BLaER1 treated with 17β-estradiol and CSF1 and Interleukin-3, amounts not matched to agents 10 nM and 100 nM (cell line): ENCODE data around the gene CSNK1G1.

Experiments
- H3K27ac ChIP-seq, 11 experiments: shearing (Covaris generic); formaldehyde crosslinking; 2 replicates each; pipeline ENCODE4 v1.8.1; 2022
- H3K27me3 ChIP-seq, 11 experiments: shearing (Covaris generic); formaldehyde crosslinking; 2 replicates each; pipeline ENCODE4 v1.8.1; 2022
- H3K36me3 ChIP-seq, 11 experiments: shearing (Covaris generic); formaldehyde crosslinking; 2 replicates each; pipeline ENCODE4 v1.8.1; 2022
- H3K4me1 ChIP-seq, 10 experiments: shearing (Covaris generic); formaldehyde crosslinking; 2 replicates each; pipeline ENCODE4 v1.8.1; 2022
- H3K4me2 ChIP-seq, 11 experiments: shearing (Covaris generic); formaldehyde crosslinking; 2 replicates each; pipeline ENCODE4 v1.8.1; 2022
- H3K4me3 ChIP-seq, 10 experiments: shearing (Covaris generic); formaldehyde crosslinking; 2 replicates each; pipeline ENCODE4 v1.8.1; 2022
- H3K9ac ChIP-seq, 11 experiments: shearing (Covaris generic); formaldehyde crosslinking; 2 replicates each; pipeline ENCODE4 v1.8.1; 2022
- H3K9me3 ChIP-seq, 11 experiments: shearing (Covaris generic); formaldehyde crosslinking; replicated peaks in 1 of 11; 2 replicates each; pipeline ENCODE4 v1.8.1; 2022
- H4K20me1 ChIP-seq, 11 experiments: shearing (Covaris generic); formaldehyde crosslinking; 2 replicates each; pipeline ENCODE4 v1.8.1; 2022
- Cebpa-rat ChIP-seq, 11 experiments: shearing (Covaris generic); IDR thresholded peaks; 2 replicates each; pipeline ENCODE4 v1.8.1; 2022

The CSNK1G1 gene

DNA sequence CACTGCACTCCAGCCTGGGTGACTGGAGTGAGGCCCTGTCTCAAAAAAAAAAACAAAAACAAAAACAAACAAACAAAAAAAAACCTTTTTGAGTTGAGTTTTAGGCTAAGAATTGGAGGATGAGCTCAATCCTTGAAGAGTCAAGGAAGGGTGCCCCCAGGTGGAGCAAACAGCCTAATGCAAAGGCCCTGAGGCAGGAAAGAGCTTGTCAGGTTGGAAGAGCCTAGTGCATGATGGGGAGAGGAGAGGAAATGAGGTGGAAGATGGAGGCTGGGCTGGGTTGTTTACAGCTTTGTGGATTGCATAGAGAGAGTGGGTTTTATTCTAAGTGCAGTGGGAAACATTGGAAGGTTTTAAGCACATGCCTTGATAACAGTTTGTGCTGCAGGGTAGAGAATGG is 206.5 kb downstream of the CSNK1G1 start:
- Histone ChIP-seq H3K9ac (no peak overlapping the region), H3K27ac (peak overlapping the region in 3 of 11 experiments; percentile 17 to 45 (median 30); a peak in 1 of 22 replicates), H3K27me3 (peaks cover 0 to 22% (median 0%) of the 10 kb centered on the region in 11 experiments; a peak in 5 of 22 replicates), H3K4me1 (peaks cover 49 to 70% (median 60%) of the 10 kb centered on the region in 10 experiments), H4K20me1 (peaks cover 8 to 65% (median 25%) of the 10 kb centered on the region in 11 experiments; a peak in 20 of 22 replicates), H3K4me2 (peak overlapping the region; percentile 21 to 100 (median 93); a peak in 21 of 22 replicates), H3K4me3 (no peak overlapping the region), H3K9me3 (no peaks in the 10 kb centered on the region), H3K36me3 (peaks cover 3 to 24% (median 20%) of the 10 kb centered on the region in 11 experiments; a peak in 19 of 22 replicates)
- TF ChIP-seq Cebpa-rat (IDR thresholded peaks at IDR 0.05), result no peak

DNA sequence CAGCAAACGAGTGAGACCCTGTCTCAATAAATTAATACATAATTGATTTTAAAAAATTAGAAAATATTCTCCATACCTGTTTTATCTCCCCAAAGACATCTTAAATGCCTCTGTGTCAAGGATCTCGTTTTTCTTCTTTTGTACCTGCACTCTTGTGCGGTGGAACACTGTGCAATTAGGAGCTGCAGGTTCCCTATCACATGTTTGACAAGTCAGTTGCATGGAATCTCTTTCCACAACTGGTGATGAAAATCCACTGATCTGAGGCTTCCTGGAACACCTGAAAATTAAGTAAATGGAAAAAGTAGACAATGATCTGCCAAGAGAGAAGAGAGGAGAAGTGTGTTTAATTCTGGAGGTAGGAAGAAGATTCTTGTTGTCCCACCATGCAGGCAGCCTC is 207.4 kb downstream of the CSNK1G1 start:
- Histone ChIP-seq H3K4me3 (no peak overlapping the region), H3K9ac (no peak overlapping the region), H3K36me3 (peaks cover 0 to 24% (median 14%) of the 10 kb centered on the region in 11 experiments; a peak in 16 of 22 replicates), H3K27me3 (peaks cover 0 to 22% (median 0%) of the 10 kb centered on the region in 11 experiments; a peak in 5 of 22 replicates), H3K4me1 (peaks cover 48 to 70% (median 65%) of the 10 kb centered on the region in 10 experiments), H4K20me1 (peaks cover 0 to 62% (median 16%) of the 10 kb centered on the region in 11 experiments; a peak in 13 of 22 replicates), H3K27ac (no peak overlapping the region), H3K9me3 (no peaks in the 10 kb centered on the region), H3K4me2 (no peak overlapping the region)
- no peak for TF ChIP-seq Cebpa-rat (IDR thresholded peaks at IDR 0.05)

DNA sequence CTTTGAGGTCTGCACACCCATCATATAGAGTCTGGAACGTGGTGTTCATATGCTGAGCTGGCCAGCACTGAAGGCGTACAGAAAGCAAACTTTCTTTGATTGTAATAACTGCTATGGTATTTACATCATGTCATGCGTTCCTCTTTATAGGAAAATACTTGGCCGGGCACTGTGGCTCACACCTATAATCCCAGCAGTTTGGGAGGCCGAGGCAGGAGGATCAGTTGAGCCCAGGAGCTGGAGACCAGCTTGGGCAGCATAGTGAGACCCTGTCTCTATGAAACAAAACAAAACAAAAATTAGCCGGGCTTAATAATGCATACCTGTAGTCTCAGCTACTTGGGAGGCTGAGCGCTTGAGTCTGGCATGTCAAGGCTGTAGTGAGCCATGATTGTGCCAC is 207.8 kb downstream of the CSNK1G1 start:
- H3K9me3 ChIP-seq, result no peaks in the 10 kb centered on the region
- no peak overlapping the region for H3K27ac ChIP-seq
- no peak for TF ChIP-seq Cebpa-rat (IDR thresholded peaks at IDR 0.05)
- H3K4me3 ChIP-seq, result no peak overlapping the region
- H3K36me3 ChIP-seq, result peaks cover 0 to 28% (median 19%) of the 10 kb centered on the region in 11 experiments; a peak in 19 of 22 replicates
- no peak overlapping the region for H3K4me2 ChIP-seq
- H3K9ac ChIP-seq, result no peak overlapping the region
- H3K4me1 ChIP-seq, result peaks cover 50 to 72% (median 64%) of the 10 kb centered on the region in 10 experiments
- peaks cover 0 to 62% (median 16%) of the 10 kb centered on the region in 11 experiments; a peak in 11 of 22 replicates for H4K20me1 ChIP-seq
- peaks cover 0 to 22% (median 0%) of the 10 kb centered on the region in 11 experiments; a peak in 5 of 22 replicates for H3K27me3 ChIP-seq

DNA sequence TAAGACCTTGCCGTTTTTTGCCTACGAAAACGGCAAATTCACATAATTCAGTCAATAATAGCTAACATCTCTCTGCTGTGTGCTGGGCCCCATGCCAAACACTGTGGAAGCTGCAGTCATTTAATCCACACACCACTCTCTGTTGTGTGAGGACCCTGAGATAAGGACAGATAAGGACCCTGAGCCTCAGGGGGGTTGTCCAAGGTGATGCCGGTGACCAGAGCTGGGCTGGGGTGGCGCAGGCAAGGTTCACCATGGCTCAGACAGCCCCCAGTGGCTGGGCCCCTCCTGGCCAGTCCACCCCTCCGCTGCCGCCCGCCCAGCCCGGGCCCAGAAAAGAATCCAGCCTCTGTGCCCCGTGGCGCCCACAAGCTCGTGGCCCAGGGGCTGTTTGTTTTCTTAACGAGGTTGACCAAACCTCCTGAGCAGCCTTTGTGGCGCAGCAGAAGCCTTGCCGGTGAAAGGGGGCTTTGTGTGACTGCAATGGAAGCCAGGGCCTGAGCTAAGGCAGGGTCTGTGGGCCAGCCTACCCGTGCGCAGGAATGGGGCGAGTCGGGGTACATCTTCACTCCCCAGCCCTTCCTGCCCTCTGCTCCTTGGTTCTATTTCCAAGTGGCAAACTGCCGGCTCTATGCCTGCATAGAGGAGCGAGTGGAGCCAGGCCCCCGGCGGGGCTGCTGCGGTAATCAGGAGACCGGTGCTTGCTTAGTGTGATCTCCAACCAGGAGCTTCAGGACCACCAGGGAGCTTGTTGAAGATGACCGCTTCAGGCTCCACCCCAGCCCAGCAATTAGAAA is 208.9 kb downstream of the CSNK1G1 start:
- no peak for TF ChIP-seq Cebpa-rat (IDR thresholded peaks at IDR 0.05)
- Histone ChIP-seq H3K9ac (no peak overlapping the region), H3K4me1 (peaks cover 49 to 72% (median 54%) of the 10 kb centered on the region in 10 experiments), H4K20me1 (peaks cover 0 to 57% (median 11%) of the 10 kb centered on the region in 11 experiments; a peak in 11 of 22 replicates), H3K27me3 (peaks cover 0 to 11% (median 0%) of the 10 kb centered on the region in 11 experiments; a peak in 5 of 22 replicates), H3K27ac (no peak overlapping the region; a peak in 1 of 22 replicates), H3K9me3 (no peaks in the 10 kb centered on the region), H3K4me3 (no peak overlapping the region), H3K36me3 (peaks cover 8 to 39% (median 29%) of the 10 kb centered on the region in 11 experiments), H3K4me2 (no peak overlapping the region)

DNA sequence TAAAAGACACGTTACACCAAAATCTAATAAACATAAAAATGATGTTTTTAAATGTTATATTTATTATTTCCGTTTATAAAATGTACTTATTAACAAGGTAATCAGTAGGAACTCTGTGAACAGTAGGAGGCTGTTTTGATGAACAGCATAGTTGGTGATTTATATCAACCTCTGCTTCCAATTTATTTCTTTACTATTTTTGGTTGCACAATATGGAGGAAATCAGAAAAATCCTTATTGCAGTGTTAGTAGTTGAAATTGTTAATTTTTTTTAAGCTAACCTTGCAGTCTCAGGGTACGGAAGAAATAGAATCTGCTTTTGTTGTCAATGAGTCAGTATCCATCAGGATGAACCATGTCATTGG is 209.5 kb downstream of the CSNK1G1 start:
- Histone ChIP-seq H3K4me2 (peak overlapping the region in 1 of 11 experiments; percentile 56; a peak in 1 of 22 replicates), H3K27ac (no peak overlapping the region), H3K9me3 (no peaks in the 10 kb centered on the region), H3K9ac (no peak overlapping the region), H3K36me3 (peaks cover 14 to 45% (median 35%) of the 10 kb centered on the region in 11 experiments), H4K20me1 (peaks cover 0 to 58% (median 11%) of the 10 kb centered on the region in 11 experiments; a peak in 11 of 22 replicates), H3K4me1 (peaks cover 49 to 73% (median 54%) of the 10 kb centered on the region in 10 experiments), H3K4me3 (no peak overlapping the region), H3K27me3 (peaks cover 0 to 5% (median 0%) of the 10 kb centered on the region in 11 experiments; a peak in 1 of 22 replicates)
- TF ChIP-seq Cebpa-rat (IDR thresholded peaks at IDR 0.05), result no peak

DNA sequence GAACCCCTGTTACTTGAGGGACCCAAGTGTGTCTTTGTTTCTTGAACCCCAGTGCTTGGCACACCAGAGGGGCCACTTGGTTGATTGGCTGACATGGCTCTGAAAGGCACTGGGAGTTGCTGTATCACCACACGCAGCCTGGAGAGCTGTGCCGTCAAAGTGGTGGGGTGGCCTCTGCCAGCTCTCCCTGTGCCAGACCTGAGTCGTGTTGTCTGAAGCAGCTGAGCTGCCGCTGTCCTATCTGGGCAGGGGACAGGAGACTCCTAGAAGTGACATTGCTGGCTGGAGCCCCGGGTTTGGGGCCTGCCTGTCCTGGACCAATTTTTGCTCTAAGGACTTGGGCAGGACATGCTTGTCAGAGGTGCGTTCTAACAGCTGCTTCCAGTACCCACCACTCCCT is 209.9 kb downstream of the CSNK1G1 start:
- Histone ChIP-seq H3K4me1 (peaks cover 46 to 74% (median 55%) of the 10 kb centered on the region in 10 experiments), H3K4me3 (no peak overlapping the region), H3K4me2 (peak overlapping the region in 7 of 11 experiments; percentile 8 to 76 (median 61); a peak in 8 of 22 replicates), H3K36me3 (peaks cover 19 to 50% (median 40%) of the 10 kb centered on the region in 11 experiments), H4K20me1 (peaks cover 0 to 63% (median 11%) of the 10 kb centered on the region in 11 experiments; a peak in 11 of 22 replicates), H3K27me3 (peaks cover 0 to under 1% (median 0%) of the 10 kb centered on the region in 11 experiments; a peak in 1 of 22 replicates), H3K27ac (peak overlapping the region in 2 of 11 experiments; percentile 9 to 37; a peak in 2 of 22 replicates), H3K9ac (no peak overlapping the region), H3K9me3 (no peaks in the 10 kb centered on the region)
- no peak for TF ChIP-seq Cebpa-rat (IDR thresholded peaks at IDR 0.05)

DNA sequence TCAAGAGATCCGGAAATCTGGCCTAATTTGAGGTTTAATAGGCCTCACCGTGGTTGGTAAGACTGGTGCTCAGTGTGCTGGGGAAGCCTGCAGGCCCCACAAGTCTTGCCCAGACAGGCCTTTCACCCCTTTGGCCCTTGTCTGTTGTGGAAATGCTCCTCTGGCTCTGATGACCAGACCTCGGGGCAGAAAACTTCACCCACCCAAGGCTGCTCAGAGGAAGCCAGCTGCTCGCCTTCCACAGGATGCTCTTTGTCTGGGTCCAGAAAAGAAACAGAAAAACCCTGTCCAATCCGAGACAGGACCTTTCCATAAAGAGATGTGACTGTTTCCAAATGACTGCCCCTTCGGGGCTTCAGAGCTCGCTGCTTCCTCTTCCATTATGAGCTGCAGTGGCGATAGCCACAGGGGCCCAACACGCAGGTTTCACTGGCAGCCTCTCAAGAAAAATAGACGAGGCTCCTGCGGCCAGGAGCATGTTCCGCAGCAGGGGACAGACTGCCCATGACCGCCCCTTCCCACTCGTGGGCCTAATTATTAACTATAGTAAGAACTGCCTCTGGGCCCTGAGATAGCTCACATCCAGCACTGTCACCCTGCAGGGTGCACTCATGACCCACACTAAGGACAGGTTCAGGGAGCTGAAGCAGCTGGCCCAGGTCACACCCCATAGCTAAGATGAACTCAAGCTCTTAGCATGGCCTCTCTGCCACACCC is 211.2 kb downstream of the CSNK1G1 start:
- Histone ChIP-seq H3K27me3 (no peaks in the 10 kb centered on the region), H3K9ac (peak overlapping the region in 9 of 11 experiments; percentile 26 to 67 (median 51); a peak in 15 of 22 replicates), H3K9me3 (no peaks in the 10 kb centered on the region), H3K4me3 (no peak overlapping the region), H4K20me1 (peaks cover 0 to 66% (median 9%) of the 10 kb centered on the region in 11 experiments; a peak in 11 of 22 replicates), H3K4me2 (peak overlapping the region; percentile 37 to 76 (median 61)), H3K4me1 (peaks cover 33 to 72% (median 50%) of the 10 kb centered on the region in 10 experiments), H3K36me3 (peaks cover 28 to 59% (median 48%) of the 10 kb centered on the region in 11 experiments), H3K27ac (peak overlapping the region in 10 of 11 experiments; percentile 12 to 73 (median 65); a peak in 19 of 22 replicates)
- no peak for TF ChIP-seq Cebpa-rat (IDR thresholded peaks at IDR 0.05)

DNA sequence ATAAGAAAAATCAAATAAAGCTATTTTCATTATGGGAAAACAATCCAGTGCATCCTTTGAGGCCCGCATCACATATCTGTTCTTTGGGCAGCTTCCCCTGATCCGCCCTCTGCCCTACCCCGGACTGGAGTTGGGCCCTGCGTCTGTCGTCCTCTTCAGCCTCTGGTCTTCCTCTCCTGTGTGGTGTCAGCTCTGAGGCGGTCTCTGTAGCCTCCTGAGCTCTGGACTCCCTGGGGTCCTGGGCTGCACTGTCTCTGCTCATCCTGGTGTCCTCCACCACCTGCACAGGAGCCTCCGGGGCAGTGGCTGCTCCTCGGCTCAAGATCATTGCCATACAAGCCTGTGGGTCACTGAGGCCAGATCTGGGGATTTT is 211.8 kb downstream of the CSNK1G1 start:
- no peaks in the 10 kb centered on the region for H3K27me3 ChIP-seq
- peaks cover 28 to 59% (median 48%) of the 10 kb centered on the region in 11 experiments for H3K36me3 ChIP-seq
- peaks cover 0 to 62% (median 9%) of the 10 kb centered on the region in 11 experiments; a peak in 8 of 22 replicates for H4K20me1 ChIP-seq
- H3K4me3 ChIP-seq, result no peak overlapping the region
- H3K4me2 ChIP-seq, result peak overlapping the region; percentile 37 to 76 (median 61)
- peak overlapping the region in 10 of 11 experiments; percentile 12 to 73 (median 65); a peak in 18 of 22 replicates for H3K27ac ChIP-seq
- peaks cover 28 to 67% (median 44%) of the 10 kb centered on the region in 10 experiments for H3K4me1 ChIP-seq
- H3K9me3 ChIP-seq, result no peaks in the 10 kb centered on the region
- TF ChIP-seq Cebpa-rat (IDR thresholded peaks at IDR 0.05), result no peak
- peak overlapping the region in 9 of 11 experiments; percentile 26 to 67 (median 51); a peak in 15 of 22 replicates for H3K9ac ChIP-seq
